Measurements from ENCODE around the gene ORAI1. TPM values are rescaled to one million over a fixed set of nuclear protein-coding genes. Genes with fewer than 3 reads are reported as not detected.

ORAI1 gene
- total RNA-seq, 4 donors from 2014 or later = 1.8 to 20.0 (median 13.8) TPM

GRCh38 chr12:121626853-121627640 lies 717 bp downstream of the ORAI1 start:
- Histone ChIP-seq H3K4me3 (peak overlapping the region; percentile 59 to 79), H3K4me1 (no peaks in the 10 kb centered on the region), H3K36me3 (no peaks in the 10 kb centered on the region), H3K27ac (peak overlapping the region; percentile 91), H3K27me3 (no peaks in the 10 kb centered on the region), H3K9me3 (no peaks in the 10 kb centered on the region)
- peak; percentile 43 to 60 for DNase-seq
- TF ChIP-seq POLR2A (IDR thresholded peaks at IDR 0.05) (no peak), CTCF (IDR thresholded peaks at IDR 0.05) (peak in 1 of 4 experiments; percentile 3)
- intact Hi-C loops (cut with DNase I; ENCODE audit: low total_unique reads) = loop anchor here (10.0 kb wide), 1 partner anchor 72 kb away; no protein-coding TSS in a partner anchor

DNA sequence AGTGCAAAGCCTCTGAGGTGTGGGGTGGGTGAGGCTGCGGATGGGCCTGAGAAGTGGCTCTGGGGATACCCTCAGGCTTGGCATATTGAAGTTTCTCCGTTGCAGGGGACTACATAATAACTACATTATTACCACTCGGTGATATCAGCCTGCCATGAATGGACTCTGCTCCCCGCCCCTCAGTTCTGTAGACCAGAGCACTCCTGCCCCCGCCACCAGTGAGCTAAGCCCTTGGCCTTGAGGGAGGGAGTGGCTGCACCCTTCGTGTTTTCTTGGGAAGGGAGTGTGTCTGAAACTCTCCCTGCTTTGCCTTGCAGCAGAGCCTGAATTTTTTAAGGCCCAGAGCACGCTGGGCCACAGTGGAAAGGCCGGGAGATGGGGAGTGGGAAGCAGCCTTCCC lies 1.7 kb downstream of the ORAI1 start:
- intact Hi-C loops (cut with DNase I; ENCODE audit: low total_unique reads) = loop anchor here (10.0 kb wide), 1 partner anchor 73 kb away; no protein-coding TSS in a partner anchor
- DNase-seq = no peak
- Histone ChIP-seq H3K4me1 (no peaks in the 10 kb centered on the region), H3K36me3 (no peaks in the 10 kb centered on the region), H3K27ac (peak overlapping the region in 1 of 2 donors; percentile 91), H3K4me3 (no peak overlapping the region), H3K9me3 (no peaks in the 10 kb centered on the region), H3K27me3 (no peaks in the 10 kb centered on the region)
- no peak for TF ChIP-seq CTCF (IDR thresholded peaks at IDR 0.05)
- TF ChIP-seq POLR2A (IDR thresholded peaks at IDR 0.05) = no peak

DNA sequence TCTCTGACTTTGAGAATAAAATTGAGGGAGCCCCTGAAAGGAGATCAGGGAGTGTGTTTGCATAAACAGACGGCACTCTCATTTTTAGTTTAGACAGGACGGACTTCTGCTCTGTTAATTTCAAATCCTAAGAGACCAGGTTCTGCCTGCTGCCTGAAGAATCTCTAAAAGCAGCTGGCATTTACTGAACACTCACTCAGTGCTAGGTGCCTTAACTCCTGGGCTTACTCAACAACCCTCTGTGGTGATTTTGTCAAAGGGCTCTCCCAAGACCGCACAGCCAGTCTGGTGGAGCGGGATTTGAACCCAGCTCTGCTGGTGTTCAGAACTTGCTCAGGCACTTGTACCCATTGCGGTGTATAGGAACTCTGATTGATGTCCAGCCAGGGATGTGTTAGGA lies 2.2 kb downstream of the ORAI1 start:
- no peaks in the 10 kb centered on the region for H3K4me1 ChIP-seq
- H3K27ac ChIP-seq = no peak overlapping the region
- intact Hi-C loops (cut with DNase I; ENCODE audit: low total_unique reads) = loop anchor here (10.0 kb wide), 1 partner anchor 74 kb away; no protein-coding TSS in a partner anchor

GRCh38 chr12:121630791-121631355 lies 4.5 kb downstream of the ORAI1 start:
- TF ChIP-seq CTCF (IDR thresholded peaks at IDR 0.05) (no peak), POLR2A (IDR thresholded peaks at IDR 0.05) (no peak)
- intact Hi-C loops (cut with DNase I; ENCODE audit: low total_unique reads) = no loop called here
- H3K9me3 ChIP-seq = no peaks in the 10 kb centered on the region
- H3K4me3 ChIP-seq = no peak overlapping the region
- no peak overlapping the region for H3K27ac ChIP-seq
- no peak for DNase-seq
- H3K4me1 ChIP-seq = no peaks in the 10 kb centered on the region
- H3K27me3 ChIP-seq = no peaks in the 10 kb centered on the region
- H3K36me3 ChIP-seq = no peaks in the 10 kb centered on the region

More for the DNA sequence above, 2.2 kb downstream of the ORAI1 start:
- H3K36me3 ChIP-seq = no peaks in the 10 kb centered on the region
- no peaks in the 10 kb centered on the region for H3K9me3 ChIP-seq
- no peak overlapping the region for H3K4me3 ChIP-seq
- no peak for TF ChIP-seq CTCF (IDR thresholded peaks at IDR 0.05)
- no peak for TF ChIP-seq POLR2A (IDR thresholded peaks at IDR 0.05)
- no peaks in the 10 kb centered on the region for H3K27me3 ChIP-seq
- DNase-seq = no peak
